ENCODE results near the gene AJUBA. TPM values are rescaled to one million over a fixed set of nuclear protein-coding genes. Genes with fewer than 3 reads are reported as not detected.

AJUBA gene
- total and polyA plus RNA-seq, 2 of the 8 experiments (the other 6 are each of a cell fraction or from before 2014, with no cell fraction given), result 33.1 to 46.0 TPM

DNA sequence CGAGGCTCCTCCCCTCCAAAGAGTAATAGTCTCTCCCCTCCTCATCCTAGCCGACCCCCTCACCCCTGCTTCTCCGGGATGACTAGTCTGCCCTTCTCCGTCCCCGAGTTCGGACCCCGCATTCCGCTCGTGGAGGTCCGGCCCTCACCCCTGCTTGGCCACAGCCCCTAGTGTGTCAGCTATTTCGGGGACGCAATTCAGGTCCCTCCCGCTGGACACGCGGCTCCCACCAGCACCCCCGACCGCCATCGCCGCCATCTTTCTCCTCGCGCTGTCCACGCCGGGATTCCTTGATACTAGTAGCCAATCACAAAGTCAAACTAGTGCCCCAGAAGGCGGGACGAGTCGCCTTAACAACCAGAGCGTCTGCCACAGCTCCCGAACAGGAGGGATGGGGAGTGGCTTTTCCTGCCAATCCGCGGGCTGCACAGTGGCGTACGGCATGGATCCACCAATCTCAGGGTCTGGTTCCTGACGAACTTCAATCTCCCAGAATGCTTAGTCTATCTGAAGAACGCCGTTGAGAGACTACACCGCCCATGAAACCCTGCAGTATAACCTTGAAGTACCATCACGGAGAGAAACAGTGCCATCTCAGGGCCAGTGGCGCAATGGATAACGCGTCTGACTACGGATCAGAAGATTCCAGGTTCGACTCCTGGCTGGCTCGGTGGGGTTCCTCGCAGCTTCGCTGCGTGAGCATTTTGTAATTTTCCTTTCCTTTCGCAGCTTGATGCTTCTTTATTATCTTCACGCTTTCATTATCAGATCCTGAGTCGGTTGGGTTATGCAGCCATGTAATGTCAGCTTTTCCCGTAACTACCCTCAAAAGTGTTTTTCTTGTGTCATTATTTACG lies 53.0 kb downstream of the AJUBA start, which contains the start of gene PRMT5 (continued):
- TF ChIP-seq, protein P1, sequence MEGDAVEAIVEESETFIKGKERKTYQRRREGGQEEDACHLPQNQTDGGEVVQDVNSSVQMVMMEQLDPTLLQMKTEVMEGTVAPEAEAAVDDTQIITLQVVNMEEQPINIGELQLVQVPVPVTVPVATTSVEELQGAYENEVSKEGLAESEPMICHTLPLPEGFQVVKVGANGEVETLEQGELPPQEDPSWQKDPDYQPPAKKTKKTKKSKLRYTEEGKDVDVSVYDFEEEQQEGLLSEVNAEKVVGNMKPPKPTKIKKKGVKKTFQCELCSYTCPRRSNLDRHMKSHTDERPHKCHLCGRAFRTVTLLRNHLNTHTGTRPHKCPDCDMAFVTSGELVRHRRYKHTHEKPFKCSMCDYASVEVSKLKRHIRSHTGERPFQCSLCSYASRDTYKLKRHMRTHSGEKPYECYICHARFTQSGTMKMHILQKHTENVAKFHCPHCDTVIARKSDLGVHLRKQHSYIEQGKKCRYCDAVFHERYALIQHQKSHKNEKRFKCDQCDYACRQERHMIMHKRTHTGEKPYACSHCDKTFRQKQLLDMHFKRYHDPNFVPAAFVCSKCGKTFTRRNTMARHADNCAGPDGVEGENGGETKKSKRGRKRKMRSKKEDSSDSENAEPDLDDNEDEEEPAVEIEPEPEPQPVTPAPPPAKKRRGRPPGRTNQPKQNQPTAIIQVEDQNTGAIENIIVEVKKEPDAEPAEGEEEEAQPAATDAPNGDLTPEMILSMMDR (IDR thresholded peaks at IDR 0.05; ENCODE audit: control extremely low read depth in 1 of 3, insufficient read depth in 1 of 3, low read depth in 1 of 3, low read length in 3 of 3), result no peak
- no peak for TF ChIP-seq SP4 (IDR thresholded peaks at IDR 0.05; ENCODE audit: low read length)
